Measurements from ENCODE around the gene PIK3R5.

DNA sequence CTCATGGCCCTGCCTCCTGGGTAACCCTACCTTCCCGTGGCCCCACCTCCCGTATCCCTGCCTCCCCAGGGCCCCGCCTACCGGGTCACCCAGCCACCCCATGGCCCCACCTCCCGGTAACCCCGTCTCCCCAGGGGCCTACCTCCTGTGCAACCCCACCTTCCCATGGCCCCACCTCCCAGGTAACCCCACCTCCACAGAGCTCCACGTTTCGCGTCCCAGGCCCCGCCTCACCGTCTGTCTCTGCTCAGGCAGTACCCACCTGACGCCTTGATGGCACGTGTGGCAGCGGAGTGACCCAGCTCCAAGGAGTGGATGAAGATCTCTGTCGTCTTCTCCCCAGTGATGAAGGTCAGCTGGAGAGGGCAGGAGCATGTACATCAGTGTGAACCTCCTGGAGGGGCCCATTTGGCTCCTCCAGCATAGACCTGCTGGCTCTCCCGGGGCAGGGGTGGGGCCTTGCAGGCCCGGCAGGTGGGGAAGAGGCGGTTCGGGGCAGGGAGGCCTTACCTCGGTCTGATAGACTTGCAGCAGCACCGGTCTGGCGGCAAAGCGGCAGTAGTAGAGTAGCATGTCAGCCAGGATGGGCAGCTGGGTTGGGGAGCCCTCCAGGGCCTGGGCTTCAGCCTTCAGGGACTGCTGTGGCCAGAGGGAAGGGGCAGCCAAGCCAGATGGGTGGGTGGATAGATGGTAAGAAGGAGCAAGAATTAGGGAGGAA lies 79.4 kb downstream of the PIK3R5 start:
- TF ChIP-seq, protein P1, sequence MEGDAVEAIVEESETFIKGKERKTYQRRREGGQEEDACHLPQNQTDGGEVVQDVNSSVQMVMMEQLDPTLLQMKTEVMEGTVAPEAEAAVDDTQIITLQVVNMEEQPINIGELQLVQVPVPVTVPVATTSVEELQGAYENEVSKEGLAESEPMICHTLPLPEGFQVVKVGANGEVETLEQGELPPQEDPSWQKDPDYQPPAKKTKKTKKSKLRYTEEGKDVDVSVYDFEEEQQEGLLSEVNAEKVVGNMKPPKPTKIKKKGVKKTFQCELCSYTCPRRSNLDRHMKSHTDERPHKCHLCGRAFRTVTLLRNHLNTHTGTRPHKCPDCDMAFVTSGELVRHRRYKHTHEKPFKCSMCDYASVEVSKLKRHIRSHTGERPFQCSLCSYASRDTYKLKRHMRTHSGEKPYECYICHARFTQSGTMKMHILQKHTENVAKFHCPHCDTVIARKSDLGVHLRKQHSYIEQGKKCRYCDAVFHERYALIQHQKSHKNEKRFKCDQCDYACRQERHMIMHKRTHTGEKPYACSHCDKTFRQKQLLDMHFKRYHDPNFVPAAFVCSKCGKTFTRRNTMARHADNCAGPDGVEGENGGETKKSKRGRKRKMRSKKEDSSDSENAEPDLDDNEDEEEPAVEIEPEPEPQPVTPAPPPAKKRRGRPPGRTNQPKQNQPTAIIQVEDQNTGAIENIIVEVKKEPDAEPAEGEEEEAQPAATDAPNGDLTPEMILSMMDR (optimal IDR thresholded peaks at IDR 0.05 in 1 of 3, IDR thresholded peaks at IDR 0.05 in 1 of 3, conservative IDR thresholded peaks at IDR 0.05 in 1 of 3; ENCODE audit: extremely low read depth in 1 of 3, insufficient read depth in 2 of 3, low read length in 3 of 3): no peak
- TF ChIP-seq EZH2 (IDR thresholded peaks at IDR 0.05; ENCODE audit: low read length): no peak
